ENCODE results near the gene SCUBE1. TPM values are rescaled to one million over a fixed set of nuclear protein-coding genes. Genes with fewer than 3 reads are reported as not detected.
A peak's percentile ranks its signal among the peaks of the same experiment; 100 is the strongest.

SCUBE1 gene
- total and polyA plus RNA-seq, 2 donors from 2014 or later = 2.3 to 7.1 TPM

- no peak for TF ChIP-seq CTCF (IDR thresholded peaks at IDR 0.05; ENCODE audit: borderline replicate concordance, extremely low read depth, insufficient read depth)
- Histone ChIP-seq H3K36me3 (ENCODE audit: control insufficient read depth in 2 of 3, insufficient read depth in 3 of 3, low read length in 3 of 3) (no peaks in the 10 kb centered on the region), H3K27me3 (ENCODE audit: control insufficient read depth, insufficient read depth, low read length) (no peaks in the 10 kb centered on the region), H3K9ac (ENCODE audit: low read length in 3 of 3) (peak overlapping the region in 1 of 3 donors; percentile 55), H3K27ac (ENCODE audit: low read depth in 2 of 2, low read length in 2 of 2) (peak overlapping the region; percentile 32 to 81), H3K9me3 (ENCODE audit: control insufficient read depth in 2 of 3, insufficient read depth in 1 of 3, low read length in 3 of 3) (no peaks in the 10 kb centered on the region), H3K4me1 (ENCODE audit: control insufficient read depth in 2 of 3, insufficient read depth in 2 of 3, low read depth in 1 of 3, low read length in 3 of 3) (peaks cover 0 to 17% (median 5%) of the 10 kb centered on the region in 3 donors), H3K4me3 (ENCODE audit: low read length in 3 of 3) (peak overlapping the region; percentile 56 to 67 (median 67))
- intact Hi-C loops (cut with DNase I) = no loop called here
- FAIRE-seq = no peak
- peak in 1 of 5 donors; percentile 69 for DNase-seq
Observed at GRCh38 chr22:43150731-43151206, 192.4 kb downstream of the SCUBE1 start.

- no peak overlapping the region for H3K4me3 ChIP-seq (ENCODE audit: low read length in 3 of 3)
- H3K9ac ChIP-seq (ENCODE audit: low read length in 3 of 3) = no peak overlapping the region
- H3K36me3 ChIP-seq (ENCODE audit: control insufficient read depth in 2 of 3, insufficient read depth in 3 of 3, low read length in 3 of 3) = no peaks in the 10 kb centered on the region
- no peak for TF ChIP-seq CTCF (IDR thresholded peaks at IDR 0.05; ENCODE audit: borderline replicate concordance, extremely low read depth, insufficient read depth)
- no peak for DNase-seq
- no peaks in the 10 kb centered on the region for H3K27me3 ChIP-seq (ENCODE audit: control insufficient read depth, insufficient read depth, low read length)
- intact Hi-C loops (cut with DNase I) = no loop called here
- no peak overlapping the region for H3K27ac ChIP-seq (ENCODE audit: low read depth in 2 of 2, low read length in 2 of 2)
- peaks cover 0 to 18% (median 5%) of the 10 kb centered on the region in 3 donors for H3K4me1 ChIP-seq (ENCODE audit: control insufficient read depth in 2 of 3, insufficient read depth in 2 of 3, low read depth in 1 of 3, low read length in 3 of 3)
- FAIRE-seq = no peak
- H3K9me3 ChIP-seq (ENCODE audit: control insufficient read depth in 2 of 3, insufficient read depth in 1 of 3, low read length in 3 of 3) = no peaks in the 10 kb centered on the region
Observed at GRCh38 chr22:43148581-43148980, 194.6 kb downstream of the SCUBE1 start.

GRCh38 chr22:43147821-43148220 lies 195.4 kb downstream of the SCUBE1 start:
- Histone ChIP-seq H3K9me3 (ENCODE audit: control insufficient read depth in 2 of 3, insufficient read depth in 1 of 3, low read length in 3 of 3) (no peaks in the 10 kb centered on the region), H3K27ac (ENCODE audit: low read depth in 2 of 2, low read length in 2 of 2) (no peak overlapping the region), H3K9ac (ENCODE audit: low read length in 3 of 3) (no peak overlapping the region), H3K27me3 (ENCODE audit: control insufficient read depth, insufficient read depth, low read length) (no peaks in the 10 kb centered on the region), H3K36me3 (ENCODE audit: control insufficient read depth in 2 of 3, insufficient read depth in 3 of 3, low read length in 3 of 3) (no peaks in the 10 kb centered on the region), H3K4me1 (ENCODE audit: control insufficient read depth in 2 of 3, insufficient read depth in 2 of 3, low read depth in 1 of 3, low read length in 3 of 3) (peaks cover 0 to 20% (median 5%) of the 10 kb centered on the region in 3 donors), H3K4me3 (ENCODE audit: low read length in 3 of 3) (no peak overlapping the region)
- TF ChIP-seq CTCF (IDR thresholded peaks at IDR 0.05; ENCODE audit: borderline replicate concordance, extremely low read depth, insufficient read depth) = no peak
- DNase-seq = no peak
- intact Hi-C loops (cut with DNase I) = no loop called here
- FAIRE-seq = no peak

Other genes starting within 250 kb of the SCUBE1 start
- gene BIK, start 232.6 kb downstream of the SCUBE1 start, total RNA-seq = 4.7 TPM
- 4.8 TPM for gene BIK, start 232.6 kb downstream of the SCUBE1 start, polyA plus RNA-seq (ENCODE audit: insufficient read depth, low read depth, low replicate concordance)
- 24.8 TPM for gene MCAT, start 200.0 kb downstream of the SCUBE1 start, total RNA-seq
- gene MCAT, start 200.0 kb downstream of the SCUBE1 start, polyA plus RNA-seq (ENCODE audit: insufficient read depth, low read depth, low replicate concordance) = 74.7 TPM
- 134 TPM for gene TSPO, start 191.8 kb downstream of the SCUBE1 start, total RNA-seq
- gene TSPO, start 191.8 kb downstream of the SCUBE1 start, polyA plus RNA-seq (ENCODE audit: insufficient read depth, low read depth, low replicate concordance) = 173 TPM
- 26.3 TPM for gene TTLL12, start 156.2 kb downstream of the SCUBE1 start, total RNA-seq
- 11.5 TPM for gene TTLL12, start 156.2 kb downstream of the SCUBE1 start, polyA plus RNA-seq (ENCODE audit: insufficient read depth, low read depth, low replicate concordance)
- not detected for gene MPPED1, start 68.6 kb upstream of the SCUBE1 start, total RNA-seq
- not detected for gene MPPED1, start 68.6 kb upstream of the SCUBE1 start, polyA plus RNA-seq (ENCODE audit: insufficient read depth, low read depth, low replicate concordance)

All from kidney (tissue), 14 donors.